Measurements from ENCODE around the gene ARTN.

ARTN gene

DNA sequence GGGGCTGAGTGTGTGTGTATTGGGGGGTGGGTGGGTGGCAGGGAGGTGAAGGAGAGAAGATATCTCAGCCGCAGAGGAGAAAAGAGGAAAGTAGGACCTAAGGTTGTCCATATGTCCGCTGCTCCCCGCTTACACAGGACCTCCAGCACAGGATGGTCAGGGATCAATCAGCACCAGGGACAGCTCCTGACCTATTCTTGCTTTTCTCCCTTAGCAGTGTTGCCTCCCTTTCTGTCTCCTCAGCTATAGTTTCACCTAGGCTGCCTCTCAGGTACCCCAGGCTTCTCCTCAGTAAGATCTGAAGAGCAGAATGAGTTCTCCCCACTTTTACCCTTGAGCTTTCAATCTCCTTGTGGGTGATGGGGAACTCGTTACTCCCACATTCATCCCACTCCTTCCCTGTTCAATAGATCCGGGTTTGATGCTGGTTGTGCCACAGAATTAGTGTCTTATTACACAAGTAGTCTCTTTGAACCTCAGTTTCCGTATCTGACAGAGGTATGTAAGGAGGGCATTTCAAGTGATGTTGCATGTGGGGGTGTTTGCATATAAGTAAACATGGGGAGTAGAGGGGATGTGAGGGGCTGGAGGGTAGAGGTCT, 34.8 kb downstream of the ARTN start:
- DNase-seq (ENCODE audit: low read depth): peak; percentile 60
- H3K4me3 ChIP-seq (ENCODE audit: low read depth, low read length): no peak overlapping the region
- TF ChIP-seq MYC (IDR thresholded peaks at IDR 0.05; ENCODE audit: low read depth, low read length): no peak
- TF ChIP-seq, protein P1, sequence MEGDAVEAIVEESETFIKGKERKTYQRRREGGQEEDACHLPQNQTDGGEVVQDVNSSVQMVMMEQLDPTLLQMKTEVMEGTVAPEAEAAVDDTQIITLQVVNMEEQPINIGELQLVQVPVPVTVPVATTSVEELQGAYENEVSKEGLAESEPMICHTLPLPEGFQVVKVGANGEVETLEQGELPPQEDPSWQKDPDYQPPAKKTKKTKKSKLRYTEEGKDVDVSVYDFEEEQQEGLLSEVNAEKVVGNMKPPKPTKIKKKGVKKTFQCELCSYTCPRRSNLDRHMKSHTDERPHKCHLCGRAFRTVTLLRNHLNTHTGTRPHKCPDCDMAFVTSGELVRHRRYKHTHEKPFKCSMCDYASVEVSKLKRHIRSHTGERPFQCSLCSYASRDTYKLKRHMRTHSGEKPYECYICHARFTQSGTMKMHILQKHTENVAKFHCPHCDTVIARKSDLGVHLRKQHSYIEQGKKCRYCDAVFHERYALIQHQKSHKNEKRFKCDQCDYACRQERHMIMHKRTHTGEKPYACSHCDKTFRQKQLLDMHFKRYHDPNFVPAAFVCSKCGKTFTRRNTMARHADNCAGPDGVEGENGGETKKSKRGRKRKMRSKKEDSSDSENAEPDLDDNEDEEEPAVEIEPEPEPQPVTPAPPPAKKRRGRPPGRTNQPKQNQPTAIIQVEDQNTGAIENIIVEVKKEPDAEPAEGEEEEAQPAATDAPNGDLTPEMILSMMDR (IDR thresholded peaks at IDR 0.05; ENCODE audit: low read depth, low read length): no peak
- TF ChIP-seq POLR2A (IDR thresholded peaks at IDR 0.05; ENCODE audit: extremely low read depth, insufficient read length): no peak
- TF ChIP-seq, protein P2, sequence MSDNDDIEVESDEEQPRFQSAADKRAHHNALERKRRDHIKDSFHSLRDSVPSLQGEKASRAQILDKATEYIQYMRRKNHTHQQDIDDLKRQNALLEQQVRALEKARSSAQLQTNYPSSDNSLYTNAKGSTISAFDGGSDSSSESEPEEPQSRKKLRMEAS (IDR thresholded peaks at IDR 0.05; ENCODE audit: low read depth, low read length): no peak

DNA sequence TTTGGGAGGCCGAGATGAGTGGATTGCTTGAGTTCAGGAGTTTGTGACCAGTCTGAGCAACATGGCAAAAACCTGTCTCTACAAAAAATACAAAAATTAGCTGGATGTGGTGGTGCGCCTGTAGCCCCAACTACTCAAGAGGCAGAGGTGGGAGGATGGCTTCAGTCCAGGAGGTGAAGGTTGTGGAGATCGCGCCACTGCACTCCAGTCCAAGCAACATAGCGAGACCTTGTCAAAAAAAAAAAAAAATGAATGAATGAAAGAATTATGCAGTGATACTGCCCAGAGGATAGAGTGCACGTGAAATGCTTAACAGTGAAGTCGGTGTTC, 35.8 kb downstream of the ARTN start:
- TF ChIP-seq MYC (IDR thresholded peaks at IDR 0.05; ENCODE audit: low read depth, low read length): no peak
- TF ChIP-seq POLR2A (IDR thresholded peaks at IDR 0.05; ENCODE audit: extremely low read depth, insufficient read length): no peak
- TF ChIP-seq, protein P1 (IDR thresholded peaks at IDR 0.05; ENCODE audit: low read depth, low read length): no peak
- DNase-seq (ENCODE audit: low read depth): no peak
- H3K4me3 ChIP-seq (ENCODE audit: low read depth, low read length): no peak overlapping the region

DNA sequence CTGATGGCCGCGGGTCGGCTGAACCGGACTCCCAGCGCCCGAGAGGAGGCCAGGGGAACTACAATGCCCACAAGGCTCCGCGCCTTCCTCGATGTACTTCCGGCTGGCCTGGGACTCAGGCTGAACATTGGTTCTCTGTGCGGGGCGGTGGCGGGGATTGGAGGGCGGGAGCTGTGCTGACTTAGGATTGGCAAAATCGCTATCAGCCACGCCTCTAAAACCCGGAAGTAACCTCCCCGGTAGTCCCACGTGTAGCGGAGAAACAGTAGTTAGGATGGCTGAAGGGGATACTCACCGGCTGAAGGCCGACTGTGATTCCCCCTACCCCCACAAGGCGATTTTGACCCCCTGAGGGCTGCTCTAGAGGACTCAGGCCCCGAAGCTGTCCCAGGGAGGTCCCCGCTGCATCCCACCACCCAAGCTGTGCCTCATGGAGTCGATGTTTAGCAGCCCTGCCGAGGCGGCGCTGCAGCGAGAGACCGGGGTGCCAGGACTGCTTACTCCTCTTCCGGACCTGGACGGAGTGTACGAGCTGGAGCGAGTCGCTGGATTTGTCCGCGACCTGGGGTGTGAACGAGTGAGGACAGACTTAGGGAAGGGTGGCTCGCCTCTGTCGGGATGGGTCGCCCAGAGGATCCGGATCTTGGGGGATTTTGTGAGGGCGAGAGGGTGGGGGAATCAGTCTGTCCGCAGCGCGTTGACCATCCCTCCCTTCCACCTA, 36.3 kb downstream of the ARTN start, which contains the start of gene DPH2:
TSS of gene DPH2 (plus strand) at position 265 of the 721 bp plus-strand sequence. CDS start at position 431, 166 bp downstream.
- TF ChIP-seq MYC (IDR thresholded peaks at IDR 0.05; ENCODE audit: low read depth, low read length) (peak; percentile 97), POLR2A (IDR thresholded peaks at IDR 0.05; ENCODE audit: extremely low read depth, insufficient read length) (peak; percentile 31)
- TF ChIP-seq, protein P2 (IDR thresholded peaks at IDR 0.05; ENCODE audit: low read depth, low read length): peak; percentile 97
- TF ChIP-seq, protein P1 (IDR thresholded peaks at IDR 0.05; ENCODE audit: low read depth, low read length): no peak
- H3K4me3 ChIP-seq (ENCODE audit: low read depth, low read length): peak within 1 kb of the TSS; percentile 89
- DNase-seq (ENCODE audit: low read depth): peak; percentile 97

DNA sequence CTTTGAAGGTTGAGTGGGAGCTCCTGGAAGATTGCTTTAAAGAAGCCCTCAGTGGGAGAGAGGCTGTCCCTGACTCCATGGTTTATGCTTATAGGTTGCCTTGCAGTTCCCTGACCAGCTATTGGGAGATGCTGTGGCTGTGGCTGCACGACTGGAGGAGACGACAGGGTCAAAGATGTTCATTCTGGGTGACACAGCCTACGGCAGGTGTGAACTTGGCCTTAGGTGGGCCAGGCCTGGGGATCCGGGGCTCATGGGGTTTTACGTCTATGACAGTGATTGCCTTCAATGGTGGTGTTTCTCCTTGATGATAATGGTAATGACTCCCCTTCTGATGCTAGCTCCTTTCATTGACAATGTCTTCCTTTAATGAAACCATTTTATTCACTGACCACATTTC, 36.9 kb downstream of the ARTN start:
- TF ChIP-seq, protein P1 (IDR thresholded peaks at IDR 0.05; ENCODE audit: low read depth, low read length): no peak
- TF ChIP-seq POLR2A (IDR thresholded peaks at IDR 0.05; ENCODE audit: extremely low read depth, insufficient read length) (no peak), MYC (IDR thresholded peaks at IDR 0.05; ENCODE audit: low read depth, low read length) (no peak)
- TF ChIP-seq, protein P2 (IDR thresholded peaks at IDR 0.05; ENCODE audit: low read depth, low read length): no peak
- DNase-seq (ENCODE audit: low read depth): no peak
- H3K4me3 ChIP-seq (ENCODE audit: low read depth, low read length): peak overlapping the region; percentile 89

DNA sequence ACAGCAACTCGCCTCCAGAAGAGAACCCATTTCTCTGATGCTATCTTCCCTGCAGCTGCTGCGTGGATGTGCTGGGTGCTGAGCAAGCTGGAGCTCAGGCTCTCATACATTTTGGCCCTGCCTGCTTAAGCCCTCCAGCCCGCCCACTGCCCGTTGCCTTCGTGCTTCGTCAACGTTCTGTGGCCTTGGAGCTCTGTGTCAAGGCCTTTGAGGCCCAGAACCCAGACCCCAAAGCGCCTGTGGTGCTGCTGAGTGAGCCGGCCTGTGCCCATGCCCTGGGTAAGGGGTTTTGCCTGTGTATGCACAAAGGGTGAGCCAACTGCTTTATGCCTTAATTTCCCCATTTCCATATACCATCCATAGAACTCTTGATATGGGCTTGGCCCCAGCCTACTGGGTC, 37.3 kb downstream of the ARTN start:
- DNase-seq (ENCODE audit: low read depth): no peak
- TF ChIP-seq, protein P2 (IDR thresholded peaks at IDR 0.05; ENCODE audit: low read depth, low read length): no peak
- TF ChIP-seq MYC (IDR thresholded peaks at IDR 0.05; ENCODE audit: low read depth, low read length) (no peak), POLR2A (IDR thresholded peaks at IDR 0.05; ENCODE audit: extremely low read depth, insufficient read length) (no peak)
- TF ChIP-seq, protein P1 (IDR thresholded peaks at IDR 0.05; ENCODE audit: low read depth, low read length): no peak
- peak overlapping the region; percentile 89 for H3K4me3 ChIP-seq (ENCODE audit: low read depth, low read length)
